ENCODE results near the gene ABR. TPM values are rescaled to one million over a fixed set of nuclear protein-coding genes. Genes with fewer than 3 reads are reported as not detected.

Gene ABR
- total RNA-seq, 1 donor from 2014 or later = 110 TPM

DNA sequence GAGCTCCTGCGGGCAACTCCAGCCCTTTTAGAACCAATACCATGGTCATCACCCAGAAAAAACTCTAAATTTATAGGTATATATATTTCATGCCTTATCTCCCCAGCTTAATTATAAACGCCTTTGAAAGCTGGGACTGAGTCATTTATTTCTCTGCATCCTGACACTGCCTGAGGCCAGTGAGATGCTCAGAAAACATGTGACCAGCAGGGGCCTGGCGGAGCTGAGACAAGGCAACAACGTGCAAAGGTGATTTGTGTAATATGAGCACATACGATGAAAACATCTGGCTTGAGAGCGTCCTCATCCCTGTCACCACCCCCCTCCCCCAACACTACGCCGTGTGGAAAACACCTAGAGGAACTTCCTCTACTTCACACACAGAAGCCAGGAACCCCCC lies 222.9 kb downstream of the ABR start:
- Mint-ChIP-seq H3K27ac (ENCODE audit: unreplicated experiment) (peak overlapping the region; percentile 38), H3K9me3 (ENCODE audit: unreplicated experiment) (no peaks in the 10 kb centered on the region), H3K36me3 (ENCODE audit: unreplicated experiment) (peaks cover 8% of the 10 kb centered on the region), H3K4me3 (ENCODE audit: unreplicated experiment) (no peak overlapping the region), H3K27me3 (ENCODE audit: unreplicated experiment) (no peaks in the 10 kb centered on the region), H3K4me1 (ENCODE audit: unreplicated experiment) (peaks cover 69% of the 10 kb centered on the region)
- no peak for DNase-seq (ENCODE audit: extremely low spot score, unreplicated experiment)
- TF ChIP-seq CTCF (IDR thresholded peaks at IDR 0.05) = no peak

DNA sequence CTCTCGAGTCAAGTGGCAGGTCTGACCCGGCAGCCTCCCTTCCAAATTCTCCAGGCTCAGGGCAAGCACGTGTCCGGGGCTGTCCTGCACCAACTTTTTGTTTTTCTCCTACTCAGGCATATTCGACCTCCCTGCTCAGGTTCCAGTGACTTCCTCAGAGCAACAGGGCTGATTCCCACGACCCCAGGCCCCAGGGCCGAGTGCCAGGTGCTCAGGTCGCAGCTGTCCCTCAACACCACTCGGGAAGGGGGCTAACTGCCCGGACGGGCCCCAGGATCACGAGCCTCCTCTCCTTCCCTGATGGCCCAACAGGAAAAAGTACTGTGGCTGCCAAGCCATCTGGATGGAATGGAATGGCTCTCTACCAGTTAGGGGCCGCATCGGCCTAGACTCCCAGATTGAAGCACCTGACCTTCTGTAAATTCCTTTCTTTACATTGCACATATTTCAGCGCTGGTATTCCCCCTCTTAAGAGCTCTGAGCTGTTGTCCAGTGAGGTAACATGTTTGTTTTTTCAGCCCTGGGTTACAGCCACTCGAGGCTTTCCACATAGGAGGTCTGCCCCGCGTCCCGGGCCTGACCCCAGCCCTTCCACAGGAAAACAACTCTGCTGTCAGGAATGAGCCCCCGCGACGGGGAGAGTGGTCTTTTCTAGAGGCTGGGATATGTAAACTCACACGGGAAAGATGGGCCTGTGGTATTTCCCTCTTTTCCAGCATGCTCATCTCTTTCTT lies 225.2 kb downstream of the ABR start:
- Mint-ChIP-seq H3K4me1 (ENCODE audit: unreplicated experiment) (peaks cover 82% of the 10 kb centered on the region), H3K27me3 (ENCODE audit: unreplicated experiment) (no peaks in the 10 kb centered on the region), H3K4me3 (ENCODE audit: unreplicated experiment) (peak overlapping the region; percentile 1), H3K9me3 (ENCODE audit: unreplicated experiment) (no peaks in the 10 kb centered on the region), H3K27ac (ENCODE audit: unreplicated experiment) (peak overlapping the region; percentile 98), H3K36me3 (ENCODE audit: unreplicated experiment) (peaks cover 8% of the 10 kb centered on the region)
- DNase-seq (ENCODE audit: extremely low spot score, unreplicated experiment) = no peak
- TF ChIP-seq CTCF (IDR thresholded peaks at IDR 0.05) = no peak

DNA sequence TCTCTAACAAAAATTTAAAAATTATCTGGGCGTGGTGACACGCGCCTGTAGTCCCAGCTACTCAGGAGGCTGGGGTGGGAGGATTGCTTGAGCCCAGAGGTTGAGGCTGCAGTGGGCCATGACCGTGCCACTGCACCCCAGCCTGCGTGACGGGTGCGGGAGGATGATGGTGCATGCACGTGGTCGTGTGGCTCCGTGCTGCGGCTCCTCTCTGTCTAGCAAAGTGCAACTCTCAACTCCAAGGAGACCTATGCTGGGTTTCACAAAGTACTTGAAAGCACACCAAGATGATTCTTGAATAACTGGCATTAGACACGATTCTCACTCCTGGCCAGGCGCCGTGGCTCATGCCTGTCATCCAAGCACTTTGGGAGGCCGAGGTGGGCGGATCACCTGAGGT lies 226.0 kb downstream of the ABR start:
- Mint-ChIP-seq H3K9me3 (ENCODE audit: unreplicated experiment) (no peaks in the 10 kb centered on the region), H3K4me1 (ENCODE audit: unreplicated experiment) (peaks cover 81% of the 10 kb centered on the region), H3K27me3 (ENCODE audit: unreplicated experiment) (no peaks in the 10 kb centered on the region), H3K27ac (ENCODE audit: unreplicated experiment) (peak overlapping the region; percentile 98), H3K36me3 (ENCODE audit: unreplicated experiment) (peaks cover 8% of the 10 kb centered on the region), H3K4me3 (ENCODE audit: unreplicated experiment) (no peak overlapping the region)
- TF ChIP-seq CTCF (IDR thresholded peaks at IDR 0.05) = no peak
- no peak for DNase-seq (ENCODE audit: extremely low spot score, unreplicated experiment)

Small RNAs within 50 kb of the gene (microRNA-seq; reads per million reads assigned to microRNA genes)
- 1.6 reads per million for gene MIR3183 (ENCODE audit: unreplicated experiment)

Other genes starting within 250 kb of the ABR start
- 123 and 131 TPM in 2 replicates for gene NXN, start 200.2 kb downstream of the ABR start, total RNA-seq
- 12.6 and 12.8 TPM in 2 replicates for gene TIMM22, start 182.9 kb downstream of the ABR start, total RNA-seq
- gene BHLHA9, start 90.5 kb upstream of the ABR start, total RNA-seq = not detected in 2 replicates
- not detected in 2 replicates for gene TRARG1, start 99.7 kb upstream of the ABR start, total RNA-seq
- 458 and 476 TPM in 2 replicates for gene YWHAE, start 220.2 kb upstream of the ABR start, total RNA-seq

All from osteocyte (in vitro differentiated cells).